ENCODE measurements around the gene VASH1.

VASH1 gene

DNA sequence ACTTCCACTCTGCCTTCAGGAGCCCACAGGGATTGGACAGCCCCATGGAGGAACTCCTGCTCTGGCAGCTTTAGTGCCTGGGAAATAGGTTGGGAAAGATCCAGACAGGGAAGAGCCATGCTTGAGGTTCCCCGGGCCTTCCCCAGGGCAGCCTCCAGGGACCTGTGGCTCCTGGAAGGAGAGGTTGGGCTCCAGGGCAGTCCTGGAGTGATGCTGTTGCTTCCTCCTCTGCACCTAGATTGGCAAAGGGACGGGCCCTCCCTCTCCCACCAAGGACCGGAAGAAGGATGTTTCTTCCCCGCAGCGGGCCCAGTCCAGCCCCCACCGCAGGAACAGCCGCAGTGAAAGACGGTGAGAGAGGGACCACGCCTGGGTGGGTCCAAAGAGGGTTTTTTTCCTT is 16.5 kb downstream of the VASH1 start:
- Histone ChIP-seq H3K4me1 (peaks cover 26 to 99% (median 54%) of the 10 kb centered on the region in 10 experiments), H4K20me1 (peaks cover 0 to 4% (median 0%) of the 10 kb centered on the region in 11 experiments; a peak in 1 of 22 replicates)
- TF ChIP-seq Cebpa-rat (IDR thresholded peaks at IDR 0.05) = no peak

DNA sequence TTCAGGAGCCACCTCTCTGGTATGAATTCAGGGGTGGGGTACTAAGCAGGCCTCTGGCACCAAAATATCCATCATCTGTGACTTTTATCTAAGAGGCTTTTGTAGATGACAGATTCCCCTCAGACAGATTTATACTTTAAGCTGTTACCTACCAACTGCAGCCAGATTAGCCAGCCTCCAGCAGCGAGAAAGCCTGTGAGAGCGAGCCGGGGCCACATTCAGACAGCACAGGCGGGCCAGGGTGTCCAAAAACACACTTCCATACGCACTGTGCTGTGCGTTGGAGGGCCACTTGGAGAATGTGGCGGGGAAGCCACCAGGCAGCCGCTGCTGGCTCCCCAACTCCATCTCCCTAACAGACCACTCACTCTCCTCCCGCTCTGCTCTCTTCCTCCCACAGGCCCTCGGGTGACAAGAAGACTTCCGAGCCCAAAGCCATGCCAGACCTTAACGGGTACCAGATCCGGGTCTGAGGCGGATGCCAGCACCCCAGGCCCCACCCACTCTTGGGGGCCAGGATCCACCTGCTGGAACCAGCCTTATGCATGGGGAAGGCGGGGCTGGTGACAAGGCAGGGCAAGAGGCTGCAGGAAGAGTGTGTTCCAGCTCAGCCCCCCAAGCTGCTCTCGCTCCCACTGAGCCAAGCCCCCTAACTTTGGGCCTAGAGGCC is 17.4 kb downstream of the VASH1 start:
- Histone ChIP-seq H3K9ac (no peak overlapping the region), H3K4me3 (no peak overlapping the region), H3K36me3 (peaks cover 17 to 44% (median 24%) of the 10 kb centered on the region in 11 experiments; a peak in 19 of 22 replicates), H4K20me1 (peaks cover 0 to 6% (median 0%) of the 10 kb centered on the region in 11 experiments; a peak in 1 of 22 replicates), H3K4me1 (peaks cover 26 to 100% (median 54%) of the 10 kb centered on the region in 10 experiments), H3K27ac (no peak overlapping the region), H3K9me3 (replicated peaks in 1 of 11) (no peaks in the 10 kb centered on the region), H3K4me2 (peak overlapping the region in 2 of 11 experiments; percentile 9 to 13; a peak in 2 of 22 replicates), H3K27me3 (no peaks in the 10 kb centered on the region)
- no peak for TF ChIP-seq Cebpa-rat (IDR thresholded peaks at IDR 0.05)

More for the DNA sequence above, 16.5 kb downstream of the VASH1 start:
- H3K4me2 ChIP-seq = peak overlapping the region in 5 of 11 experiments; percentile 61 to 98 (median 93); a peak in 8 of 22 replicates
- H3K27ac ChIP-seq = no peak overlapping the region
- H3K9ac ChIP-seq = 0 out of 22 replicates have a peak overlapping the region, but pooled peaks of 1 of the 11 experiments have one; percentile 14
- peaks cover 17 to 43% (median 24%) of the 10 kb centered on the region in 11 experiments; a peak in 19 of 22 replicates for H3K36me3 ChIP-seq
- H3K9me3 ChIP-seq (replicated peaks in 1 of 11) = no peaks in the 10 kb centered on the region
- no peaks in the 10 kb centered on the region for H3K27me3 ChIP-seq
- H3K4me3 ChIP-seq = no peak overlapping the region

DNA sequence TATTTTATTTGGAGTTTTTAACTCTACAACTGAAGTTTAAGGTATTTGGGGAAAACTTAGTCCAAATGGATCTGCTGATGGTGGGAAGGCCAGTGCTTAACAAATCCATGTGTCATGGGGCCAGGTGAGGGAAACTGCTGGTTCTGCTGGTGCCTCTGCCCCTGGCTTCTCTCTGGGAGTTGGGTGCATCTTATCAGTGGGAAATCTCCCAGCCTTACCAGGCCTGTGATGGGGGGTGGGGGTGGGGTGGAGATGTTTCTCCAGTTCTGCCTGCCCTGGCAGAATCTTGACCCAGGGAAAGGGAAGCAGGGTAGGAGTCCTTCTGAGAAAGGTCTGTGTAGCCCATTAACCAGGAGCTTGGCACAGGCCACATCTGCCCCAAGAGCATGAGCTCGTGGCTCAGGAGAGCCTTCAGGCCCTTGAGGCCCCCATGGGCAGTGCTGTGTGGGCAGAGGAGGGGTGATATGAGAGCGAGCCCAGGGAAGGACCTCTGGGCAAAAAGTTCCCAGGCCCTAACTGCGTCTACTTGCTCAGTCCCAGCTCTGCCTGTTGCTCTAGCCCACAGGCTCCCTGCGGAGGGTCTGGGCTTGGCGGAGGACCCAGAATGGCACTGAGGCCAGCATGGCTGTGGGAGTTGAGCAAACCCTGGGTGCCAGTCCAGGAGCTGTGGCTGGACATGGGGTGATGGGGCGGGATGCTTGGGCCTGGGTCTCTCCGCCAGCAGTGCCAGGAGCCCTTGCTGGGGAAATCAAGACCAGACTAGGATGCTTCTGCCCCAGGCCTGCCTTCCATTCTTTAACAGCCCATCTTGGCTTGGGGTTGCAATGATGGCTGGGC is 18.2 kb downstream of the VASH1 start:
- TF ChIP-seq Cebpa-rat (IDR thresholded peaks at IDR 0.05) = no peak
- Histone ChIP-seq H3K9ac (no peak overlapping the region), H3K27ac (no peak overlapping the region), H3K36me3 (peaks cover 17 to 52% (median 29%) of the 10 kb centered on the region in 11 experiments; a peak in 19 of 22 replicates), H4K20me1 (peaks cover 0 to 14% (median 0%) of the 10 kb centered on the region in 11 experiments; a peak in 1 of 22 replicates), H3K4me1 (peaks cover 29 to 100% (median 53%) of the 10 kb centered on the region in 10 experiments), H3K9me3 (replicated peaks in 1 of 11) (no peaks in the 10 kb centered on the region), H3K27me3 (no peaks in the 10 kb centered on the region), H3K4me3 (no peak overlapping the region), H3K4me2 (peak overlapping the region in 2 of 11 experiments; percentile 9 to 13; a peak in 2 of 22 replicates)

DNA sequence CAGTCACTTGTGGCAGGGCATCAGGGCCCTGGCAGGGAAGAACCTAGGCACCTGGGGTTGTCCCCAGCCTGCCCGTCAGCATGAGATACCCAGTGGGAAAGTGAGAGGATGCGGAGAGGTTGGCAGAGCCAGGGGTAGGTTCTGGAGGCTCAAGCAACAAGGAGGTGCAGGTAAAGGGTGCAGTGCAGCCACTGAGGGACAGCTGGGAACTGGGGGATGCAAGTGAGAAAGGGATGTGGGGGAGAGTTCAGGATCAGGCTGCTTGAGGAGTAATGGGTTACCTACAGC is 18.7 kb downstream of the VASH1 start:
- Histone ChIP-seq H3K27me3 (no peaks in the 10 kb centered on the region), H3K27ac (no peak overlapping the region), H3K36me3 (peaks cover 17 to 52% (median 31%) of the 10 kb centered on the region in 11 experiments; a peak in 19 of 22 replicates), H3K4me2 (peak overlapping the region in 1 of 11 experiments; percentile 13; a peak in 1 of 22 replicates), H4K20me1 (peaks cover 0 to 18% (median 0%) of the 10 kb centered on the region in 11 experiments; a peak in 1 of 22 replicates), H3K9me3 (replicated peaks in 1 of 11) (no peaks in the 10 kb centered on the region), H3K4me3 (no peak overlapping the region), H3K4me1 (peaks cover 29 to 94% (median 51%) of the 10 kb centered on the region in 10 experiments), H3K9ac (no peak overlapping the region)
- TF ChIP-seq Cebpa-rat (IDR thresholded peaks at IDR 0.05) = no peak

DNA sequence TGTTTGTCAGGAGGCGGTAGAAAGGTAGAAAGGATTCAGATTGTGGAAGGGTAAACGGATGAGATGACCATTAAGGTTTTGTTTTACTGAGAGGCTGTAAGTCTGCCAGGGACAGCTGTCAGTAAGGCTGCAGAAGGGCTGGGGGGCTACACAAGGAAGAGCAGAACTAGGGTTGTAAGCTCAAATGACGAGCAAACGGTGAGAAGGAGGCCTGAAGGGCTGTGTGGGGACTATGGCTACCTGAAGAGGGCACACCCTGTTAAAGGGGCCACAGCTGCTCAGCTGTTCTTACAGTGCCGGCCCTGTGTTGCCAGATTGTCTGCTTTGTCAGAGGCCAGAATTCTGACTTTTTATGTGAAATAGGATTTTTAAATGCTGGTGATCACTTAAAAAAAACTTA is 19.1 kb downstream of the VASH1 start:
- H3K4me3 ChIP-seq = no peak overlapping the region
- H3K4me1 ChIP-seq = peaks cover 29 to 90% (median 49%) of the 10 kb centered on the region in 10 experiments
- H3K9me3 ChIP-seq (replicated peaks in 1 of 11) = no peaks in the 10 kb centered on the region
- H3K27me3 ChIP-seq = no peaks in the 10 kb centered on the region
- peaks cover 0 to 21% (median 0%) of the 10 kb centered on the region in 11 experiments; a peak in 1 of 22 replicates for H4K20me1 ChIP-seq
- no peak for TF ChIP-seq Cebpa-rat (IDR thresholded peaks at IDR 0.05)
- H3K4me2 ChIP-seq = peak overlapping the region in 3 of 11 experiments; percentile 82 to 88 (median 88); a peak in 3 of 22 replicates
- no peak overlapping the region for H3K9ac ChIP-seq
- peaks cover 17 to 53% (median 31%) of the 10 kb centered on the region in 11 experiments; a peak in 20 of 22 replicates for H3K36me3 ChIP-seq
- H3K27ac ChIP-seq = no peak overlapping the region

DNA sequence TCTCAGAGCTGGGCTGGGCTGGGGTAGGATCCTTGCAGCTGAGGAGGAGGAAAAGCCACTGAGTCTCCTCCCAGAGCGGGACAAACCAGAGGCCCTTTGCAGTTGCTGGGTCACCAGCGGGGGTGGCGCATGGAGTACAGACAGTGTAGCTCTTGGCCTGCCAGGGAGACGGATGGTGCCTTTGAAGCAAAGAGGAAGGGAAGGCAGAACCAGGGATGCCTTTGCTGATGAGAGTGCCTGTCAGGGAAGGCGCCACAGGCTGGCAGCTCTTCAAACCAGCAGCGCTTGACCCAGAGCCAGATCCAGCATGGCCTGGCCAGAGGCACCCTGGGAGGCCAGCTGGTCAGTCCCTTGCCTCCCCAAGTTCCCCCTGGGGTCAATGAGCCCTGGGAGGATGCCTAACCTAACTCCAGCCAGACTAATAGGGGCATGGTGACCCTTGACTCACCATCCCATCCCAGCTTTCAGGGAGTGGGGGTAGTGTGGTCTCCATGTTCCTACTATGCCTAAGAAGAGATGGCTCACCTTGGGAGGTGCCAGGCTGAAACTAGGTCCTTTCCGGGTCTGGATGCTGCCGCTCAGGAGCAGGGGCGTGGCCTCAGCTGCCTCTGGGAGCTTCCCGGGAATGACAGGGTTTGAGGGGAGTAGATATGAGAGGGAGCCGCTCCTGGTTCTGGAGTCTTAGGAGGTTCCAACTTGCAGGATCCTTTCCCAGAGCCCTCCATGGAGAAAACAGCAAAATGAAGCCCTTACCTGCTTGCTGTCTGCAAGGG is 19.8 kb downstream of the VASH1 start:
- Histone ChIP-seq H3K9ac (peak overlapping the region in 1 of 11 experiments; percentile 20; a peak in 1 of 22 replicates), H3K4me2 (peak overlapping the region in 5 of 11 experiments; percentile 69 to 88 (median 88); a peak in 9 of 22 replicates), H3K27me3 (no peaks in the 10 kb centered on the region), H3K36me3 (peaks cover 17 to 60% (median 33%) of the 10 kb centered on the region in 11 experiments; a peak in 20 of 22 replicates), H3K4me3 (no peak overlapping the region), H3K27ac (peak overlapping the region in 3 of 11 experiments; percentile 26 to 60 (median 58); a peak in 4 of 22 replicates), H4K20me1 (peaks cover 0 to 25% (median 0%) of the 10 kb centered on the region in 11 experiments; a peak in 1 of 22 replicates), H3K4me1 (peaks cover 29 to 83% (median 49%) of the 10 kb centered on the region in 10 experiments), H3K9me3 (replicated peaks in 1 of 11) (no peaks in the 10 kb centered on the region)
- TF ChIP-seq Cebpa-rat (IDR thresholded peaks at IDR 0.05) = no peak

DNA sequence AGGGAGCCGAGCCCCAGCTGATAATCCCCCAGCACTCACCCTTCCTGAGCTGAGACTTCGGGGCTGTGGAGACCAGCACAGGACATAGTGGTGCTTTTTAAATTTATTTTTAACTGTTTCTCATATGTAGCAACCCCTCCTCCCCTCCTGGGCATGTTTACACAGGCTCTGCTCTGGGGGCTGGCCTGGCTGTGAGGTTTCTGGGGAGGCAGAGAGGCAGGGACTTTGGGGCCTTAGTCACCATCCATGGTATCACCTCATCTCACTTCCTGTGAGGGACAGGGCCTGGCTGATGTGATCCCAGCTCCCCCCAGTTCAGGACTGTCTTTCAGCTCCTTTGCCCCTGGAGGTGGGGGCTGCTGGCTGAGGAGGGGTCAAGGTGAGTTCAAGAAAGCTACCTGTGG is 20.4 kb downstream of the VASH1 start:
- H4K20me1 ChIP-seq = peaks cover 0 to 25% (median 0%) of the 10 kb centered on the region in 11 experiments; a peak in 1 of 22 replicates
- H3K27ac ChIP-seq = peak overlapping the region in 4 of 11 experiments; percentile 22 to 60 (median 42); a peak in 6 of 22 replicates
- no peak overlapping the region for H3K4me3 ChIP-seq
- peaks cover 28 to 78% (median 45%) of the 10 kb centered on the region in 10 experiments for H3K4me1 ChIP-seq
- H3K36me3 ChIP-seq = peaks cover 21 to 64% (median 39%) of the 10 kb centered on the region in 11 experiments
- peak overlapping the region in 1 of 11 experiments; percentile 20; a peak in 1 of 22 replicates for H3K9ac ChIP-seq
- H3K27me3 ChIP-seq = no peaks in the 10 kb centered on the region
- no peaks in the 10 kb centered on the region for H3K9me3 ChIP-seq (replicated peaks in 1 of 11)
- no peak for TF ChIP-seq Cebpa-rat (IDR thresholded peaks at IDR 0.05)
- peak overlapping the region in 9 of 11 experiments; percentile 57 to 88 (median 69); a peak in 17 of 22 replicates for H3K4me2 ChIP-seq

Measured in BLaER1 treated with 17β-estradiol and CSF1 and Interleukin-3, amounts not matched to agents 10 nM and 100 nM (cell line).